ENCODE data around the gene GMPPB. TPM values are rescaled to one million over a fixed set of nuclear protein-coding genes. Genes with fewer than 3 reads are reported as not detected.
"Not testable (repeated sequence)": the region's sequence is repeated elsewhere in the genome, so short reads cannot be mapped to it uniquely, and the experiment has no call there.

GMPPB gene
- total and polyA plus RNA-seq, 2 donors = 13.2 to 17.0 TPM

DNA sequence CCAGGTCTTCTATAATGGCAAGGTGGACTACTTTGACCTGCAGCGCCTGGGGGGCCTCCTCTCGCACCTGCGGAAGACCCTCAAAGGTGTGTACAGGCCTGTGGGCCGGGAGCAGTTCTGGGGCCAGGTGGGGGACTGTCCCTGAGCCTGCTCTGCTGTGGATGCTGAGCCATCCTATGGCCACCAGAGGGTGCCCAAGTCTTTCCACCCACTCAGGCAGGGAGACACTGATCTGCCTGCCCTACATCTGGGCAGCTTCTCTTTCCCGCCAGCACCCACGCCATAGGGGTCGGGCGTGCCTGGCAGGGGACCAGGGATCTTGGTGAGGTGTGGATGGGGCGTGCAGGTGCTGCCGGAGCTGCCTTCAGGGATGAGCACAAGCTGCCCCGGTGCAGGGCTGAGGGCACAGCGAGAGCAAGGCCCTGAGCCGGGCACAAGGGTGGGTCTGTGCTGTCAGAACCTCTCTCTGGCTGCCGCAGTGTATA, 20.3 kb downstream of the GMPPB start:
- no peaks in the 10 kb centered on the region for H3K4me1 ChIP-seq (ENCODE audit: control insufficient read depth in 2 of 2, insufficient read depth in 2 of 2, low read length in 2 of 2)
- WGBS = 62% methylated on average over 14 of the region's 14 CpGs
- H3K27me3 ChIP-seq (ENCODE audit: control insufficient read depth in 2 of 2, insufficient read depth in 1 of 2, low read length in 1 of 2) = no peaks in the 10 kb centered on the region
- H3K27ac ChIP-seq (ENCODE audit: low read depth in 1 of 2, low read length in 1 of 2) = no peak overlapping the region
- no peak overlapping the region for H3K4me3 ChIP-seq (ENCODE audit: low read length in 2 of 2)
- H3K36me3 ChIP-seq (ENCODE audit: control insufficient read depth in 2 of 2, insufficient read depth in 2 of 2, low read length in 1 of 2) = peaks cover 62 to 77% of the 10 kb centered on the region in 2 donors
- DNase-seq (ENCODE audit: low read depth in 6 of 9, low spot score in 9 of 9) = peak in 6 of 9 donors; percentile 46 to 85 (median 72)
- peaks cover 0 to 4% of the 10 kb centered on the region in 2 donors for H3K9me3 ChIP-seq (ENCODE audit: control insufficient read depth in 2 of 2, insufficient read depth in 1 of 2, low read length in 1 of 2)

GRCh38 chr3:49702672-49703071, 21.1 kb downstream of the GMPPB start:
- Histone ChIP-seq H3K27ac (ENCODE audit: low read depth in 1 of 2, low read length in 1 of 2) (no peak overlapping the region), H3K27me3 (ENCODE audit: control insufficient read depth in 2 of 2, insufficient read depth in 1 of 2, low read length in 1 of 2) (no peaks in the 10 kb centered on the region), H3K4me1 (ENCODE audit: control insufficient read depth in 2 of 2, insufficient read depth in 2 of 2, low read length in 2 of 2) (no peaks in the 10 kb centered on the region), H3K4me3 (ENCODE audit: low read length in 2 of 2) (no peak overlapping the region), H3K36me3 (ENCODE audit: control insufficient read depth in 2 of 2, insufficient read depth in 2 of 2, low read length in 1 of 2) (peaks cover 66 to 75% of the 10 kb centered on the region in 2 donors), H3K9me3 (ENCODE audit: control insufficient read depth in 2 of 2, insufficient read depth in 1 of 2, low read length in 1 of 2) (peaks cover 0 to 4% of the 10 kb centered on the region in 2 donors)
- DNase-seq (ENCODE audit: low read depth in 6 of 9, low spot score in 9 of 9) = no peak
- 97% methylated on average over 11 of the region's 11 CpGs for WGBS

GRCh38 chr3:49701388-49702077, 22.2 kb downstream of the GMPPB start:
- WGBS = 98% methylated on average over 21 of the region's 21 CpGs
- DNase-seq (ENCODE audit: low read depth in 6 of 9, low spot score in 9 of 9) = no peak
- peaks cover 65 to 70% of the 10 kb centered on the region in 2 donors for H3K36me3 ChIP-seq (ENCODE audit: control insufficient read depth in 2 of 2, insufficient read depth in 2 of 2, low read length in 1 of 2)

GRCh38 chr3:49700453-49701128, 23.2 kb downstream of the GMPPB start:
- H3K4me1 ChIP-seq (ENCODE audit: control insufficient read depth in 2 of 2, insufficient read depth in 2 of 2, low read length in 2 of 2) = no peaks in the 10 kb centered on the region
- WGBS = 96% methylated on average over 13 of the region's 13 CpGs
- peaks cover 57 to 61% of the 10 kb centered on the region in 2 donors for H3K36me3 ChIP-seq (ENCODE audit: control insufficient read depth in 2 of 2, insufficient read depth in 2 of 2, low read length in 1 of 2)
- no peak overlapping the region for H3K27ac ChIP-seq (ENCODE audit: low read depth in 1 of 2, low read length in 1 of 2)
- peaks cover 0 to 7% of the 10 kb centered on the region in 2 donors for H3K9me3 ChIP-seq (ENCODE audit: control insufficient read depth in 2 of 2, insufficient read depth in 1 of 2, low read length in 1 of 2)
- no peaks in the 10 kb centered on the region for H3K27me3 ChIP-seq (ENCODE audit: control insufficient read depth in 2 of 2, insufficient read depth in 1 of 2, low read length in 1 of 2)
- H3K4me3 ChIP-seq (ENCODE audit: low read length in 2 of 2) = no peak overlapping the region
- DNase-seq (ENCODE audit: low read depth in 6 of 9, low spot score in 9 of 9) = no peak

More at GRCh38 chr3:49701388-49702077, 22.2 kb downstream of the GMPPB start:
- H3K27ac ChIP-seq (ENCODE audit: low read depth in 1 of 2, low read length in 1 of 2) = no peak overlapping the region
- no peaks in the 10 kb centered on the region for H3K4me1 ChIP-seq (ENCODE audit: control insufficient read depth in 2 of 2, insufficient read depth in 2 of 2, low read length in 2 of 2)
- H3K27me3 ChIP-seq (ENCODE audit: control insufficient read depth in 2 of 2, insufficient read depth in 1 of 2, low read length in 1 of 2) = no peaks in the 10 kb centered on the region
- peaks cover 0 to 7% of the 10 kb centered on the region in 2 donors for H3K9me3 ChIP-seq (ENCODE audit: control insufficient read depth in 2 of 2, insufficient read depth in 1 of 2, low read length in 1 of 2)
- no peak overlapping the region for H3K4me3 ChIP-seq (ENCODE audit: low read length in 2 of 2)

- 95% methylated on average over 8 of the region's 8 CpGs for WGBS
- Histone ChIP-seq H3K27me3 (ENCODE audit: control insufficient read depth in 2 of 2, insufficient read depth in 1 of 2, low read length in 1 of 2) (no peaks in the 10 kb centered on the region), H3K36me3 (ENCODE audit: control insufficient read depth in 2 of 2, insufficient read depth in 2 of 2, low read length in 1 of 2) (peaks cover 55% of the 10 kb centered on the region in 2 donors), H3K4me3 (ENCODE audit: low read length in 2 of 2) (no peak overlapping the region), H3K4me1 (ENCODE audit: control insufficient read depth in 2 of 2, insufficient read depth in 2 of 2, low read length in 2 of 2) (no peaks in the 10 kb centered on the region), H3K27ac (ENCODE audit: low read depth in 1 of 2, low read length in 1 of 2) (no peak overlapping the region), H3K9me3 (ENCODE audit: control insufficient read depth in 2 of 2, insufficient read depth in 1 of 2, low read length in 1 of 2) (peaks cover 0 to 7% of the 10 kb centered on the region in 2 donors)
- DNase-seq (ENCODE audit: low read depth in 6 of 9, low spot score in 9 of 9) = no peak
These were observed 23.7 kb downstream of the GMPPB start for GRCh38 chr3:49700014-49700413.

GRCh38 chr3:49699281-49699979, 24.3 kb downstream of the GMPPB start:
- peaks cover 0 to 7% of the 10 kb centered on the region in 2 donors for H3K9me3 ChIP-seq (ENCODE audit: control insufficient read depth in 2 of 2, insufficient read depth in 1 of 2, low read length in 1 of 2)
- H3K4me1 ChIP-seq (ENCODE audit: control insufficient read depth in 2 of 2, insufficient read depth in 2 of 2, low read length in 2 of 2) = no peaks in the 10 kb centered on the region
- no peak overlapping the region for H3K4me3 ChIP-seq (ENCODE audit: low read length in 2 of 2)
- WGBS = 97% methylated on average over 16 of the region's 16 CpGs
- H3K36me3 ChIP-seq (ENCODE audit: control insufficient read depth in 2 of 2, insufficient read depth in 2 of 2, low read length in 1 of 2) = peaks cover 49 to 50% of the 10 kb centered on the region in 2 donors
- no peak for DNase-seq (ENCODE audit: low read depth in 6 of 9, low spot score in 9 of 9)
- H3K27ac ChIP-seq (ENCODE audit: low read depth in 1 of 2, low read length in 1 of 2) = no peak overlapping the region
- H3K27me3 ChIP-seq (ENCODE audit: control insufficient read depth in 2 of 2, insufficient read depth in 1 of 2, low read length in 1 of 2) = no peaks in the 10 kb centered on the region

GRCh38 chr3:49695350-49696015, 28.3 kb downstream of the GMPPB start:
- not testable (repeated sequence) for H3K4me1 ChIP-seq (ENCODE audit: control insufficient read depth in 2 of 2, insufficient read depth in 2 of 2, low read length in 2 of 2); H3K27ac ChIP-seq (ENCODE audit: low read depth in 1 of 2, low read length in 1 of 2); H3K9me3 ChIP-seq (ENCODE audit: control insufficient read depth in 2 of 2, insufficient read depth in 1 of 2, low read length in 1 of 2); DNase-seq (ENCODE audit: low read depth in 6 of 9, low spot score in 9 of 9); H3K27me3 ChIP-seq (ENCODE audit: control insufficient read depth in 2 of 2, insufficient read depth in 1 of 2, low read length in 1 of 2); H3K4me3 ChIP-seq (ENCODE audit: low read length in 2 of 2)
- WGBS = 93% methylated on average over 4 of the region's 4 CpGs
- H3K36me3 ChIP-seq (ENCODE audit: control insufficient read depth in 2 of 2, insufficient read depth in 2 of 2, low read length in 1 of 2) = peaks cover 23 to 33% of the 10 kb centered on the region in 2 donors

- H3K4me3 ChIP-seq (ENCODE audit: low read length in 2 of 2); H3K27me3 ChIP-seq (ENCODE audit: control insufficient read depth in 2 of 2, insufficient read depth in 1 of 2, low read length in 1 of 2); H3K9me3 ChIP-seq (ENCODE audit: control insufficient read depth in 2 of 2, insufficient read depth in 1 of 2, low read length in 1 of 2); H3K27ac ChIP-seq (ENCODE audit: low read depth in 1 of 2, low read length in 1 of 2); DNase-seq (ENCODE audit: low read depth in 6 of 9, low spot score in 9 of 9); H3K4me1 ChIP-seq (ENCODE audit: control insufficient read depth in 2 of 2, insufficient read depth in 2 of 2, low read length in 2 of 2): not testable (repeated sequence)
- 92% methylated on average over 6 of the region's 6 CpGs for WGBS
- peaks cover 14 to 24% of the 10 kb centered on the region in 2 donors for H3K36me3 ChIP-seq (ENCODE audit: control insufficient read depth in 2 of 2, insufficient read depth in 2 of 2, low read length in 1 of 2)
These were observed 29.2 kb downstream of the GMPPB start for GRCh38 chr3:49694409-49695070.

All from thymus (tissue), 11 donors.